Adrenal gland (tissue), 12 donors: Measurements from ENCODE around the gene NRM. TPM values are rescaled to one million over a fixed set of nuclear protein-coding genes. Genes with fewer than 3 reads are reported as not detected.
"Not testable (repeated sequence)": the region's sequence is repeated elsewhere in the genome, so short reads cannot be mapped to it uniquely, and the experiment has no call there.

ENCODE experiments used
- DNase-seq, 7 donors: peaks; one replicate each; pipeline ENCODE4 v3.0.0-alpha.2; 2019 to 2020
- H3K27ac ChIP-seq, 5 donors: fragments of 200-600 bp; sonication (generic) in 4 of 5; 1 replicate in 3 of 5; 2 replicates in 2 of 5; pipeline versions ENCODE4 v1.5.1 to v1.8.0; 2016 to 2020; ENCODE audit warnings: mild to moderate bottlenecking in 1 of 5
- H3K27me3 ChIP-seq: fragments of 200-600 bp; 2 replicates; pipeline ENCODE4 v1.8.0; 2021
- H3K36me3 ChIP-seq, 2 donors: fragments of 200-600 bp; replicated peaks in 1 of 2; 1 replicate in 1 of 2; 2 replicates in 1 of 2; pipeline versions ENCODE4 v1.5.1 to v1.8.0; 2018 to 2022
- H3K4me1 ChIP-seq, 2 donors: fragments of 200-600 bp; replicated peaks in 1 of 2; 1 replicate in 1 of 2; 2 replicates in 1 of 2; pipeline versions ENCODE4 v1.5.1 to v1.8.0; 2018 to 2021
- H3K4me3 ChIP-seq, 4 donors: fragments of 200-600 bp; sonication (generic) in 3 of 4; one replicate each; pipeline ENCODE4 v1.5.1; 2016 to 2018
- H3K9me3 ChIP-seq, 3 donors: fragments of 200-600 bp; sonication (generic) in 1 of 3; replicated peaks in 1 of 3; 1 replicate in 2 of 3; 2 replicates in 1 of 3; pipeline versions ENCODE4 v1.5.1 to v1.8.0; 2016 to 2021
- POLR2A ChIP-seq, 2 donors: fragments of 450-650 bp; IDR thresholded peaks; one replicate each; pipeline ENCODE4 v1.6.1; 2017; ENCODE audit warnings: antibody characterized with exemption in 2 of 2, mild to moderate bottlenecking in 2 of 2, moderate library complexity in 1 of 2
- WGBS, 4 donors: extraction: QIAGEN DNeasy Blood & Tissue Kit in 2 of 4; methylation state at CpG; one replicate each; pipeline versions ENCODE4 v1.1.5 to v1.1.7; 2013 to 2017; 5-methylcytosine and 5-hydroxymethylcytosine counted together
- intact Hi-C, 2 donors: fragments of 100-400 bp; cut with DNase I; formaldehyde crosslinking; loops; one replicate each; pipeline versions ENCODE4 v1.14.1 to v1.15.0; 2022 to 2023
- polyA plus RNA-seq, 3 donors: library from polyadenylated mRNA; stranded (reverse); fragments of 200-250 nt in 2 of 3; fragments of 350-450 nt in 1 of 3; fragmentation: Illumina TruSeq in 1 of 3; extraction: RNeasy Lipid Tissue Mini Kit (QIAGEN cat#74804) in 1 of 3; gene quantifications; one replicate each; pipeline ENCODE4 v1.2.3, GENCODE V29; 2013 to 2014
- total RNA-seq, 9 donors: library from RNA; depleted of rRNA in 4 of 9; stranded (reverse); fragments of >200 nt in 4 of 9; fragments of 120-200 nt in 1 of 9; fragmentation: NEBNext Ultra II Directional in 1 of 9; extraction: Animal tissue kit (Norgen Biotek cat#: 25700) in 1 of 9; gene quantifications; one replicate each; pipeline versions ENCODE4 v1.1.0 to v1.2.4, GENCODE V29; 2013 to 2023
- TF ChIP-seq, protein P1 (sequence below), 6 experiments: fragments of 450-650 bp in 4 of 6; fragments of 200-600 bp in 2 of 6; sonication (generic) in 1 of 6; IDR thresholded peaks; 1 replicate in 5 of 6; 2 replicates in 1 of 6; pipeline versions ENCODE4 v1.5.1 to v1.8.0; 2016 to 2021; ENCODE audit warnings: antibody characterized with exemption in 6 of 6, mild to moderate bottlenecking in 2 of 6, moderate library complexity in 1 of 6
- donor health status: healthy with polysubstance abuse.
- donor health status: Bipolar disorder and iron deficiency.
- donor health status: DM: yes; HTN: yes; CAD: no.
- donor health status: DM: no; HTN: no; CAD: no.
- donor health status: DM: no; HTN: no; CAD: no.
- donor health status: DM: yes; HTN: yes; CAD: no.

The NRM gene
- total and polyA plus RNA-seq, 12 donors: 1.8 to 39.3 (median 10.7) TPM

DNA sequence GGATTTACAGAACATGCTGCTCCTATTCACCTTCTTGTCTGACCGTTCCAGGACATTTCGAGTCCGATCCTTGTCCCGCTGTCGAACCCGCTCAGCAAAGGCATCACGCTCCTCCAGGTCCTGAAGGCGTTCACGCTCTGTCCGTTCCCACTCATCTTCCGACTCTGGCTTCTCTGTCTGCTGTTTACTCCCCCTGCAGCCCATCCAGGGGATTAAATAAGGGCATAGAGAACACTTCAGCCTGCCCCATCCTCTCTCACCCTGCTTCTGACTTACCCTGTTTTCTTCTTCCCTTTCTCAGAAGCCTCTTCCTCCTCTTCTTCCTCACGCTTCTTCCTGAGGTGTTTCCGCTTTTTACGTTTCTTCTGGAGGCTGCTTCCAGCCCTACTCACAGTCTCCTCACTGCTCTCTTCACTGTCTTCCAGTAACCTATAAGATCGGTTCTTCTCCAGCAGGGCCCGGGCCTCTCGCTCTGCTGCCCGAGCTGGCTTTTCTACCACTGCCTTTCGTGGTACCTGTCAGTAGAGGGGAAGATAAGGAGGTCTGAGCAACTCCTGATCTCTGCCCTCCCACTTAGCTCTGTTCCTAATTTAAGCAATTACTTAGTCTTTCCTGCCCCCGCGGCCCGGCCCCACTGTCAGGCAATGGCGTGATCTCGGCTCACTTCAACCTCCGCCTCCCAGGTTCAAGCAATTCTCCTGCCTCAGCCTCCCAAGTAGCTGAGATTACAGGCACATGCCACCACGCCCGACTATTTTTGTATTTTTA, 19.8 kb downstream of the NRM start:
- intact Hi-C loops: loop anchor here in 1 of 2 donors (5.0 kb wide), 1 partner anchor 44 kb away; the partner anchor contains the start of gene ATAT1
- H3K27me3 ChIP-seq: no peaks in the 10 kb centered on the region
- no peak overlapping the region for H3K27ac ChIP-seq
- WGBS, 4 donors: 86 to 89% (median 88%) methylated on average over 27 of the region's 27 CpGs
- H3K9me3 ChIP-seq: no peaks in the 10 kb centered on the region
- no peak for DNase-seq
- no peak overlapping the region for H3K4me3 ChIP-seq
- H3K36me3 ChIP-seq: peaks cover 0 to 49% of the 10 kb centered on the region in 2 donors
- H3K4me1 ChIP-seq: peaks cover 10 to 22% of the 10 kb centered on the region in 2 donors
- TF ChIP-seq, protein P1, sequence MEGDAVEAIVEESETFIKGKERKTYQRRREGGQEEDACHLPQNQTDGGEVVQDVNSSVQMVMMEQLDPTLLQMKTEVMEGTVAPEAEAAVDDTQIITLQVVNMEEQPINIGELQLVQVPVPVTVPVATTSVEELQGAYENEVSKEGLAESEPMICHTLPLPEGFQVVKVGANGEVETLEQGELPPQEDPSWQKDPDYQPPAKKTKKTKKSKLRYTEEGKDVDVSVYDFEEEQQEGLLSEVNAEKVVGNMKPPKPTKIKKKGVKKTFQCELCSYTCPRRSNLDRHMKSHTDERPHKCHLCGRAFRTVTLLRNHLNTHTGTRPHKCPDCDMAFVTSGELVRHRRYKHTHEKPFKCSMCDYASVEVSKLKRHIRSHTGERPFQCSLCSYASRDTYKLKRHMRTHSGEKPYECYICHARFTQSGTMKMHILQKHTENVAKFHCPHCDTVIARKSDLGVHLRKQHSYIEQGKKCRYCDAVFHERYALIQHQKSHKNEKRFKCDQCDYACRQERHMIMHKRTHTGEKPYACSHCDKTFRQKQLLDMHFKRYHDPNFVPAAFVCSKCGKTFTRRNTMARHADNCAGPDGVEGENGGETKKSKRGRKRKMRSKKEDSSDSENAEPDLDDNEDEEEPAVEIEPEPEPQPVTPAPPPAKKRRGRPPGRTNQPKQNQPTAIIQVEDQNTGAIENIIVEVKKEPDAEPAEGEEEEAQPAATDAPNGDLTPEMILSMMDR (IDR thresholded peaks at IDR 0.05): peak in 2 of 6 experiments; percentile 6 to 7
- TF ChIP-seq POLR2A (IDR thresholded peaks at IDR 0.05): no peak

DNA sequence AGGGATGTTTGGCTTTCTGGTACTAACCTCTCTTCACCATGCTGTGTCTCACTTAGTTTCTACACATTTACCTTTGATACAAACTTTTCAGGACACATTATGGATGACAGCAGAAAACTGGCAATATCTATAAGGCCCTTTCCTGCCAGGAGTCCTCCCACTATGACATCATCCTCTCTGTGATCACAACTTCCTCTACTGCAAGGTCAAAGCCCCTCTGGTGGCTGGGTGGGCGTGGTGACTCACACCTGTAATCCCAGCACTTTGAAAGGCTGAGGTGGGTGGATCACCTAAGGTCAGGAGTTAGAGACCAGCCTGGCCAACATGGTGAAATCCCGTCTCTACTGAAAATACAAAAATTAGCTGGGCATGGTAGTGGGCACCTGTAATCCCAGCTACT, 24.5 kb downstream of the NRM start:
- H3K36me3 ChIP-seq: peaks cover 0 to 93% of the 10 kb centered on the region in 2 donors
- H3K27me3 ChIP-seq, H3K27ac ChIP-seq, H3K4me1 ChIP-seq, DNase-seq, H3K9me3 ChIP-seq, H3K4me3 ChIP-seq: not testable (repeated sequence)
- 60 to 75% (median 71%) methylated on average over 1 to 2 of the region's 2 CpGs for WGBS, 4 donors
- intact Hi-C loops: loop anchor here in 1 of 2 donors (10.0 kb wide), 1 partner anchor 81 kb away; no protein-coding TSS in a partner anchor

DNA sequence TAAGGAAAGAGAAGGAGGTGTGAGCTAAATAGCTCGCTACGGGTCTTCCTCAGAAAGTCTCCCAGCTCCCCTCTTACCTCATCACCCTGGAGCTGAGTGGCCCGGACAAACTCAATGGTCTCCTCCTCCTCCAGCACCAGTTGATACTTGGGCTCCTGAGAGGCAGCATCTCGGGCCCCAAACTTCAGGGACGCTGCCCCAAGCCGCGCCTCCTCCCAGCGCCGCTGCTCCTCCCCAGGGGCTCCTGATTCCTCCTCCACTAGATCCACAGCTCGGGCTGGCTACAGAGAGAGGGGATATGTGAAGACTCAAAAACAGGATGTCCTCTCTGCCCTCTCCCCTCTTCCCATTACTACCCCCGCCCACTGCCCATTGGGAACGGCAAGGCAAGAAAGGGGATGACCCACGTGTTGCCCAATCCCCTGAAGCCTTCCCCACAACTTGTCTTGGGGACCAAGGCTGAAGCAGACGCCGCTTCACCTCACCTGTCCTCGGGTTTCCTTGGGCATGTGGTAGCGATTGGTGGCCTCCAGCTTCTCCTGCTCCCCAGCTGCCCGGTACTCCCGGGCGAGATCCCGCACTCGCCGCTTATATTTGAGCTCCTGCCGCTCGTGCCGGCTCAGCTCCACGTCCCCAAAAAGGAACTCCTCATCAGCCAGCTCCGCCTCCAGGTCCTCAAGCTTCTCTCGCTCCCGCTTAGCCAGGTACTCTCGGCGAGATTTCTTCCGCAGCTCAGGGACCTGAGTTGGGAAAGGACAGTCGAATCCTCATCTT, 25.6 kb downstream of the NRM start:
- H3K27me3 ChIP-seq: no peaks in the 10 kb centered on the region
- H3K27ac ChIP-seq: no peak overlapping the region
- H3K36me3 ChIP-seq: peaks cover 0 to 96% of the 10 kb centered on the region in 2 donors
- TF ChIP-seq POLR2A (IDR thresholded peaks at IDR 0.05): no peak
- TF ChIP-seq, protein P1 (IDR thresholded peaks at IDR 0.05): no peak
- intact Hi-C loops: loop anchor here in 1 of 2 donors (10.0 kb wide), 1 partner anchor 80 kb away; no protein-coding TSS in a partner anchor
- 92 to 95% (median 93%) methylated on average over 27 to 34 of the region's 34 CpGs for WGBS, 4 donors
- no peak overlapping the region for H3K4me3 ChIP-seq
- no peak for DNase-seq
- H3K4me1 ChIP-seq: no peaks in the 10 kb centered on the region
- H3K9me3 ChIP-seq: no peaks in the 10 kb centered on the region

DNA sequence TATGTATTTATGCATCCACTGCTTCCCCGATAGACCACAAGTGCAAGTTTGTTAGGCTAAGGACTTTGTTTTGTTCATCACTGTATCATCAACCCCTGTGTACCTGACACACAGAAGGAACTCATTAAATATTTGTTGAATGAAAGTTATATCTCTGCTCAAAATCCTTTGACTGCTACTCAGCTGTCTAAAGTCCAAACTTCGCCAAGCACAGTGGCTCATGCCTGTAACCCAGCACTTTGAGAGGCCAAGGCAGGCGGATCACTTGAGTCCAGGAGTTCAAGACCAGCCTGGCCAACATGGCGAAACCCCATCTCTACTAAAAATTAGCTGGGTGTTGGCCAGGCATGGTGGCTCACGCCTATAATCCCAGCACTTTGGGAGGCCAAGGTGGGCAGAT, 32.9 kb downstream of the NRM start:
- 94 to 95% (median 95%) methylated on average over 5 of the region's 5 CpGs for WGBS, 4 donors
- DNase-seq, H3K4me3 ChIP-seq, H3K27me3 ChIP-seq, H3K9me3 ChIP-seq, H3K4me1 ChIP-seq, H3K27ac ChIP-seq, intact Hi-C loops: not testable (repeated sequence)
- H3K36me3 ChIP-seq: peaks cover 0 to 99% of the 10 kb centered on the region in 2 donors

DNA sequence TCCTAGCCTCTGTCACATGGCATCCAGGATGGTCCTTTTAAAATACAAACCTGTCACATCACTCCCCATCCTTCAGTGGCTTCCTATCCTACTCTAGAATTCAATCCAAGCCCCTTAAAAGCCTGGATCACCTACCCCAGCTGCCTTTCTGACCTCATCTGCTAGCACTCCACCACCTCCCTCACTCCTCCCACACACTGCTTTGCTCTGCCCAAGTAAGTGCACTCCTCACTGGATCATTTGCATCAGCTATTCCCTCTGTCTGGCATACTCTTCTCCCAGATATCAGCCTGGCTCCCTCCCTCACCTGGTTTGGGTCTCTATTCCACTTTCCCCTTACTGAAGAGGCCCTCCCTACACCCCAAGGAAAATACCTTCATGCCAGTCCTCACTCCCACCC, 33.3 kb downstream of the NRM start:
- peaks cover 0 to 99% of the 10 kb centered on the region in 2 donors for H3K36me3 ChIP-seq
- peaks cover 0 to 5% of the 10 kb centered on the region in 2 donors for H3K4me1 ChIP-seq
- no peaks in the 10 kb centered on the region for H3K27me3 ChIP-seq
- no peaks in the 10 kb centered on the region for H3K9me3 ChIP-seq
- H3K27ac ChIP-seq: no peak overlapping the region
- no peak overlapping the region for H3K4me3 ChIP-seq
- no peak for DNase-seq
- TF ChIP-seq, protein P1 (IDR thresholded peaks at IDR 0.05): no peak
- TF ChIP-seq POLR2A (IDR thresholded peaks at IDR 0.05): no peak
- intact Hi-C loops: no loop called here
